HG02981 (cell line): ENCODE data around the gene ZC3H18.

Source experiments
- ATAC-seq: cut with Tn5 transposase; IDR thresholded peaks from one replicate; pipeline ENCODE4 v1.9.1; 2021; ENCODE audit warnings: mild to moderate bottlenecking, moderate library complexity; ENCODE audit not compliant: unreplicated experiment

Gene ZC3H18

GRCh38 chr16:88636488-88637265 lies 66.5 kb downstream of the ZC3H18 start:
- no peak for ATAC-seq

- no peak for ATAC-seq
Measured at GRCh38 chr16:88638323-88639230, 68.4 kb downstream of the ZC3H18 start, which contains the start of gene IL17C. IL17C (plus strand) TSS chr16:88638572; CDS start chr16:88638642, 70 bp downstream.

DNA sequence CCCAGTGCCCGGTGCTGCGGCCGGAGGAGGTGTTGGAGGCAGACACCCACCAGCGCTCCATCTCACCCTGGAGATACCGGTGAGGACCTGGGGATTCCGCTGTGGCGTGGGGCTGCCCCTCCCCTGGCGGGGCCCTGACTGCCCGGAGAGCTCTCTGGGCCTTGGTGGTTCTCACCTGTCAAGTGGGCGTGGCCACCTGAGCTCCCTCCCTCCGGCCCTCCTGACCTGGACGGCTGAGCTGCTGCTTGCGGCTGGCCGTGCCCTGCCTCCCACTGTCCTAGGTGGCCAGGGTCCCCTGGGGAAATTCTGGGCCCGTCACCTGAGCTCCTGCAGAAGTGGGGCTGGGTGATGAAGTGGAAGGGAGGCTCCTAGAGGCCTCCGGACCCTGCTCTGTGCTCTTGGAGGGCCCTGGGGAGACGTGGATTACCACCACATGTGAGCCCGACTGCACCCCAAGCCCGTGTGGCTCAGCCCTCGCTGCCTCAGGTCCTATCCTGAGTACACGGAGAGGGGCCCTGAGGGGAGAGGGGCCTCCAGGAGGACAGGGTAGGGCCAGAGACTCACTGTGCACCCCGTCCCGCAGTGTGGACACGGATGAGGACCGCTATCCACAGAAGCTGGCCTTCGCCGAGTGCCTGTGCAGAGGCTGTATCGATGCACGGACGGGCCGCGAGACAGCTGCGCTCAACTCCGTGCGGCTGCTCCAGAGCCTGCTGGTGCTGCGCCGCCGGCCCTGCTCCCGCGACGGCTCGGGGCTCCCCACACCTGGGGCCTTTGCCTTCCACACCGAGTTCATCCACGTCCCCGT lies 69.2 kb downstream of the ZC3H18 start:
- ATAC-seq: no peak

- ATAC-seq: no peak
Measured at GRCh38 chr16:88640039-88640495, 69.9 kb downstream of the ZC3H18 start.

DNA sequence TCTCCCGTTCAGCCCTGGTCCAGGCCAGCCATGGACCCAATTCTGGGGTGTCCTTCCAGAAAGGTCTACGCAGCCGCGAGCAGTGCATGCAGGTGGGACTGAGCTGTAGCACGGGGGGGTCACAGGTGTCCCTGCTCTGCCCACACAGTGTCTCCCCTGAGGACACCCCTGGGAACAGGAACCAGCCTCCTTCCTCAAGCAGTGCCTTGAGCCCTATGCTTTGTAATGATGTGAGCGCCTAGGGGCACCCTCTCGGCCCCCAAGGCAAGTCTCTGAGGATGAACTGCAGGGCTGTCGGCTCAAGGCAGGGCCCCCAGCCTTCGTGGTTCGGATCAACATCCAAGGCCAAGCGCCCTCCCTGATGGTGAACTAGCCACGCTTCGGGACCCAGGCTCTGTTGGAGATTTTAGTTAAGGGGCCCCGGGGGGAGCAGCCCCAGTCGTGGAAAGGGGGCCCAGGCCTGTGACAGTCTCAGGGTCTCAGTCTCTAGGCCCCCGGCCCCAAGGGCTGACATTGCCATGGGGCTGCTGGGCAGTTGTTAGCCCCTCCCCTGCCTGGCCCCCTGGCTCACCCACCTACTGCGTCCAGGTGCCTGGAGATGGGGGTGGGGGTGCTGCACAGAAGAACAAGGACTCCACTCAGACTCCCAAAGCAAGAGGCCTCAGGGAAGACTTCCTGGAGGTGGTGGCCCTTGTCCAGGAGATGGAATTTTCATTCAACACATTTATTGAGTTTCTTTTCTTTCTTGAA lies 70.5 kb downstream of the ZC3H18 start:
- no peak for ATAC-seq

DNA sequence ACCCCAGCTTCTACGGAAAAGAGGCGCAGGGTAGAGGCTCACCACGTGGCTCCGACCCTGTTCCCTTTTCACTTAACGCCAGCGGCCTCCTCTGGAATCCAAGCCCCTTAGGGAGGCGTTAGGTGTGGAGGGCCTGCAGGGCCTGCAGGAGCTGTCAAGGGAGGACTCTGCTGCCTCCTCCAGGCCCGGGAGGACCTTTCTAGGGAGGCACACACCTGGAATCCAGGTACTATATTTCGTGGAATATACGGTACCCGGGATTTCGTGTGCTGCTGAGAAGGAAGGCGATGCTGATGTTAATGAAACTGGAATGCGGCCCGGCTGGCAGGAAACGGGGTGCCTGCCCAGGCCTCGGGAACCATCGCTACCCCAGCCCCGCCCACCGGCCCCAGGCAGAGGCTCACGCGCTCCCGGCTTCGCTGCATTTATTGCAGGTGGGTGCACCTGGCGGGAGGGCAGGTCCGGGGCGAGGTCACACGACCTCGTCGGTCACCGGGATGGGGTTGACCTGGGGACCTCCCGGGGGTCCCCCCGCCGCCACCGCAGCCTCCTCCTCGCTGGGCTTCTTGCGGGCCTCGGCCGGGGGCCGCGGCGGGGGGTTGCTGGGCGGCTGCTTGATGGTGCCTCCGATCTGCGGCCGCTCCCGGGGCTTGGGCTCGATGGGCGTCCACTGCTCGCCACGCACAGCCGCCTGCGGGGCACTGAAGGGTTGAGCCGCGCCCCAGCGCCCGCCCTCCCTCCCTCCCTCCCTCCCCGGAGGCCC lies 72.9 kb downstream of the ZC3H18 start:
- ATAC-seq: no peak

DNA sequence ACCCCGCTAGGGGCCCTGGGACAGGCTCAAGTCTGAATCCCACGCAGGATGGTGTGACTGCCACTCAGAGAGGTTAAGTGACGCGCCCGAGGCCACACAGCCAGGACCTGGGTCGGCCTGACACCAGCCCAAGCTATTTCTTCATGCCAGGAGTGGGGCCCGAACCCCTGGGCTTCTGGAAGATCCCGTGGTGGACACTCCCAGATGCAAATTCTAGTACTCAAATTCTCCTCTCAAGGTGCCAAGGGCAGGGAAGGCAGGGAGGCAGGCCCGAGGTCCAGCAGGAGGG lies 73.4 kb downstream of the ZC3H18 start:
- ATAC-seq: no peak

DNA sequence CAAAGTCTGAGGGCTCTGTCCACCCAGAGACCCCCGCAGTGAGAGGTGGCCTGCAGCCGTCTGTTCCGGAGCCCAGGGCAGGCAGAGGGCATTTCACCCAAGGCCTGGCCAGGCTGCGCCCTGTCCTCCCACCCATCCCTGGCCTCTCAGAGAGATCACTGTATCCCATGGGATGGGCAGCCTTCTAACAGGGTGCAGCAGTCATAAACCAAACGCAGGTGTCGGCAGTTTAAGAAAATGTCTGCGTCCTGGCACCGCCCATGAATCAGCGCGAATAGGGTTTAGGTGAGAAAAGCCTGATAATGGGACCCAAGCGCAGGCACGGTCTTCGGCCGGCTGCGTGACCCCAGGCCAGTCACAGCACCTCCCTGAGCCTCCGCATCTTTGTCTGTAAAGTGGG lies 75.3 kb downstream of the ZC3H18 start:
- ATAC-seq: no peak

DNA sequence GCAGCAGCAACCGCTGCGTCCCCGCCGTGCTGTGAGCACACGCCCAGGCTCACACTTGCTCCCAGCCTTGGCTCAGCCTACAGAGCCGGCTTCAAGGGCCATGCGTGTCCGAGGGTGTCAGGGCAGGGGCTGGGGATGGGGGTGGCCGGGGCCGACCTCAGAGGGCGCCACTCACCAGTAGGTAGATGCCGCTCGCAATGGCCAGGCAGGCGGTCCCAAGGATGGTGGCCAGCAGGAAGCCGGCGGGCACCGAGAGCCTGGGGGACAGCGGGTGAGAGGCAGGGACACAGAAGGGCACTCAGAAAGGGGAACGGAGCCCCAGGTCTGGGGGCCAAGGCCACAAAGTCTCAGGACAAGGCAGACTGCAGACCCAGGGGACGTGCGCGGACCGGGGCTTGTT lies 75.7 kb downstream of the ZC3H18 start:
- ATAC-seq: no peak

- ATAC-seq: no peak
Measured at GRCh38 chr16:88646345-88647034, 76.3 kb downstream of the ZC3H18 start.

- no peak for ATAC-seq
Measured at GRCh38 chr16:88647178-88648070, 77.2 kb downstream of the ZC3H18 start.

DNA sequence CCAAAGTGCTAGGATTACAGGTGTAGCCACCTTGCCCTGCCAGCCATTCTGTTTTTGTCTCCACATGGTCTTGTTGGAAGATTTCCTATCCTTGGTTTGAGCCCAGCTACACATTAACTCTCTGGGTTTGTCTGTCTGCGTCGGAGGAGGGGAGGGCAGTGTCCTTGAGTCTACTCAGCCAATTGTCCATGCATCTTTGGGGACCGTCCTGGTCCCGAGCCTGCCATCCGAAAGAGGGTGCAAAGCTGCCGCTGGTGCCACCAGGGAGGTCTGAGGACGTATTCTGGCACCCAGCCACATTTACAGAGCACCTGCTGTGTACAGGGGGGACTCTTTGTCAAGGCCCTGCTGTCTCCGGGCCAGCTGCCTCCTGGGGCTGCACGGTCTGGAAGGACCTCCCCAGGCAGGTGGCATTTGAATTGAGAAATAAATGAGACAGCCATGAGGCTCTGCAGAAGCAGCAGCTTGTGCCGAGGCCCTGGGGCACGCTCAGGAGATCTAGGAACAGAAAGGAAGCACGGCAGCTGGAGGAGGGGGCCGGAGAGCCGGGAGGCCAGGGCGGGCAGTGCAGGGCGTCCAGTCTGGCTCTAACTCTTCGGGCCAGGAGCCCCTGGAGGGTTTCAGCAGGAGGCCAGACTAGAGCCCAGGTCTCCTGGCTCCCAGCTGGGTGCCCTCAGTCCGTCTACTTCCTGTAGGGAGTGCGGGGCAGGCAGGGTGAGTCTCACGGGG lies 79.2 kb downstream of the ZC3H18 start:
- ATAC-seq: no peak

GRCh38 chr16:88649924-88650748 lies 79.9 kb downstream of the ZC3H18 start:
- ATAC-seq: peak; percentile 3

- peak; percentile 64 for ATAC-seq
Measured at GRCh38 chr16:88650749-88651275, 80.6 kb downstream of the ZC3H18 start, which contains the start of gene CYBA. CYBA (minus strand) TSS chr16:88651053; CDS start chr16:88651013, 40 bp downstream.

- peak; percentile 82 for ATAC-seq
Measured at GRCh38 chr16:88651276-88651988, 81.2 kb downstream of the ZC3H18 start.
